ENCODE results near the gene PHYHIPL. TPM values are rescaled to one million over a fixed set of nuclear protein-coding genes. Genes with fewer than 3 reads are reported as not detected.
A peak's percentile ranks its signal among the peaks of the same experiment; 100 is the strongest.

PHYHIPL gene
- total and polyA plus RNA-seq, 2 donors (not counting 1 experiment from before 2014, with no cell fraction given), result 0.02 TPM; not detected in 1

DNA sequence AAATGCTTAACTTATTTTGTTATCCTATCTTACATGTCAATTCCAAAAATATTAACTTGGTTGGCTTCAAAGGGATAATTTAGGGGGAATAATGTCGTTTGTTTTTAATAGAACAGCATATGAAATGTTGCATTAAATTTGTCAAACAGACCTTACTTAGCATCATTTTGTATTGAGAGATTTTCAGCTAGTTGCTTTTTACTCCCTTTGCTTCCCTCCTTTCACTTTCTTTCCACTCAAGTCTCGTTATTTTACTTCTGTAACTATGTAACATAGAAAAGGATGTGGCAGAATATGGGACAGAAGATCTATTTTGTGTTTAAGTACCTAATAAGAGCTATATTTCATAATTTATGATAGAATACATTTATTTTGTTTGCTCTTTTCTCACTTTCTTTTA lies 2.6 kb downstream of the PHYHIPL start:
- Histone ChIP-seq H3K27ac (ENCODE audit: insufficient read depth, low read length) (no peak overlapping the region), H3K4me2 (ENCODE audit: extremely low read depth, insufficient read depth, low read length) (no peak overlapping the region), H3K9me3 (ENCODE audit: control insufficient read depth, insufficient read depth, low read depth, low read length) (no peaks in the 10 kb centered on the region), H4K20me1 (ENCODE audit: control insufficient read depth, extremely low read depth, insufficient read depth, low read length) (no peaks in the 10 kb centered on the region), H3K27me3 (ENCODE audit: control insufficient read depth, insufficient read depth, low read length) (peaks cover 20% of the 10 kb centered on the region), H3K9ac (ENCODE audit: insufficient read depth, low read length) (no peak overlapping the region), H3K4me1 (ENCODE audit: control insufficient read depth, extremely low read depth, insufficient read depth, low read length) (peaks cover 3% of the 10 kb centered on the region), H3K79me2 (ENCODE audit: control insufficient read depth, insufficient read depth, low read length) (no peaks in the 10 kb centered on the region), H2AFZ (ENCODE audit: low read length) (no peak overlapping the region), H3K4me3 (replicated peaks in 1 of 4; ENCODE audit: control extremely low read depth in 1 of 4, insufficient read depth in 1 of 4, low read depth in 3 of 4, low read length in 4 of 4) (no peak overlapping the region), H3K36me3 (ENCODE audit: control insufficient read depth, insufficient read depth, low read length) (no peaks in the 10 kb centered on the region)
- no peak for DNase-seq (ENCODE audit: low read depth in 2 of 2)
- no peak for TF ChIP-seq CTCF (conservative IDR thresholded peaks at IDR 0.05 in 1 of 2, IDR thresholded peaks at IDR 0.05 in 1 of 2; ENCODE audit: low read depth in 1 of 2, low read length in 2 of 2)
- TF ChIP-seq EZH2 (IDR thresholded peaks at IDR 0.05; ENCODE audit: low read length, missing control alignments), result no peak

DNA sequence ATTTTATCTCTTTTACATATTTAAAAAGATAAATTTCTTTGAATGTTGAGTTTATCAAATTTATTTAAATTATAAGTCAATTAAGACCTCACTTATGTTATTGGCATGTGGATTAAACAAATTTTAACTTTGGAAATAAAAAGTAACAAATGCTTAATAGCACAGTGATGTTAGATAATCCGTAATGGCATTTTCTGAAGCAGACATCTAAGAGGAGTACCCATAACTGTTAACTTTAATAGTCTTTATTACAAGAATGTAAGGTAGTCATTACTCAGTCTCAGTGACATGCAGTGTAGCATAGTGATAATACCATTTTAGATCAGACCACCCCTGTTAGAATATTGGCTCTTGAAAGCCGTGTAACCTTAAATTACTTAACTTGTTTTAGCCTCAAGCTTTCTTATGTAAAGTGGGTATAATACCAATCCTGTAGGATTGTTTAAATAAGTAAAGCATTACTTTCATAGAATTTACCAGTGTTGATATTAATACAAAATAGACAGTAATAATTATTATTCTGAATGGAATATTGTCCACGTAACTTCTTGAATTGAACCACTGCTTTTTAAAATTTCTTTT lies 4.3 kb downstream of the PHYHIPL start:
- Histone ChIP-seq H3K27me3 (ENCODE audit: control insufficient read depth, insufficient read depth, low read length) (peaks cover 10% of the 10 kb centered on the region), H3K79me2 (ENCODE audit: control insufficient read depth, insufficient read depth, low read length) (no peaks in the 10 kb centered on the region), H3K36me3 (ENCODE audit: control insufficient read depth, insufficient read depth, low read length) (no peaks in the 10 kb centered on the region), H2AFZ (ENCODE audit: low read length) (no peak overlapping the region), H3K9ac (ENCODE audit: insufficient read depth, low read length) (no peak overlapping the region), H4K20me1 (ENCODE audit: control insufficient read depth, extremely low read depth, insufficient read depth, low read length) (no peaks in the 10 kb centered on the region), H3K9me3 (ENCODE audit: control insufficient read depth, insufficient read depth, low read depth, low read length) (no peaks in the 10 kb centered on the region), H3K4me1 (ENCODE audit: control insufficient read depth, extremely low read depth, insufficient read depth, low read length) (peaks cover 3% of the 10 kb centered on the region), H3K4me2 (ENCODE audit: extremely low read depth, insufficient read depth, low read length) (no peak overlapping the region), H3K4me3 (replicated peaks in 1 of 4; ENCODE audit: control extremely low read depth in 1 of 4, insufficient read depth in 1 of 4, low read depth in 3 of 4, low read length in 4 of 4) (no peak overlapping the region), H3K27ac (ENCODE audit: insufficient read depth, low read length) (no peak overlapping the region)
- no peak for DNase-seq (ENCODE audit: low read depth in 2 of 2)
- TF ChIP-seq EZH2 (IDR thresholded peaks at IDR 0.05; ENCODE audit: low read length, missing control alignments) (no peak), CTCF (conservative IDR thresholded peaks at IDR 0.05 in 1 of 2, IDR thresholded peaks at IDR 0.05 in 1 of 2; ENCODE audit: low read depth in 1 of 2, low read length in 2 of 2) (no peak)

GRCh38 chr10:59181668-59182067 lies 5.2 kb downstream of the PHYHIPL start:
- Histone ChIP-seq H2AFZ (ENCODE audit: low read length) (no peak overlapping the region), H3K4me1 (ENCODE audit: control insufficient read depth, extremely low read depth, insufficient read depth, low read length) (peaks cover 3% of the 10 kb centered on the region), H3K27me3 (ENCODE audit: control insufficient read depth, insufficient read depth, low read length) (peaks cover 3% of the 10 kb centered on the region), H3K4me3 (replicated peaks in 1 of 4; ENCODE audit: control extremely low read depth in 1 of 4, insufficient read depth in 1 of 4, low read depth in 3 of 4, low read length in 4 of 4) (no peak overlapping the region), H3K79me2 (ENCODE audit: control insufficient read depth, insufficient read depth, low read length) (no peaks in the 10 kb centered on the region), H3K27ac (ENCODE audit: insufficient read depth, low read length) (no peak overlapping the region), H3K9ac (ENCODE audit: insufficient read depth, low read length) (no peak overlapping the region), H3K4me2 (ENCODE audit: extremely low read depth, insufficient read depth, low read length) (no peak overlapping the region), H3K9me3 (ENCODE audit: control insufficient read depth, insufficient read depth, low read depth, low read length) (no peaks in the 10 kb centered on the region), H3K36me3 (ENCODE audit: control insufficient read depth, insufficient read depth, low read length) (no peaks in the 10 kb centered on the region), H4K20me1 (ENCODE audit: control insufficient read depth, extremely low read depth, insufficient read depth, low read length) (no peaks in the 10 kb centered on the region)
- peak; percentile 60 to 77 for DNase-seq (ENCODE audit: low read depth in 2 of 2)
- TF ChIP-seq EZH2 (IDR thresholded peaks at IDR 0.05; ENCODE audit: low read length, missing control alignments) (no peak), CTCF (conservative IDR thresholded peaks at IDR 0.05 in 1 of 2, IDR thresholded peaks at IDR 0.05 in 1 of 2; ENCODE audit: low read depth in 1 of 2, low read length in 2 of 2) (peak; percentile 53 to 57)

All from fibroblast of lung (primary cell).